ENCODE results near the gene MGST3. TPM values are rescaled to one million over a fixed set of nuclear protein-coding genes. Genes with fewer than 3 reads are reported as not detected.
"Not testable (repeated sequence)": the region's sequence is repeated elsewhere in the genome, so short reads cannot be mapped to it uniquely, and the experiment has no call there.

The MGST3 gene
- total RNA-seq, 6 experiments from 2014 or later = 74.0 to 141 (median 103) TPM

DNA sequence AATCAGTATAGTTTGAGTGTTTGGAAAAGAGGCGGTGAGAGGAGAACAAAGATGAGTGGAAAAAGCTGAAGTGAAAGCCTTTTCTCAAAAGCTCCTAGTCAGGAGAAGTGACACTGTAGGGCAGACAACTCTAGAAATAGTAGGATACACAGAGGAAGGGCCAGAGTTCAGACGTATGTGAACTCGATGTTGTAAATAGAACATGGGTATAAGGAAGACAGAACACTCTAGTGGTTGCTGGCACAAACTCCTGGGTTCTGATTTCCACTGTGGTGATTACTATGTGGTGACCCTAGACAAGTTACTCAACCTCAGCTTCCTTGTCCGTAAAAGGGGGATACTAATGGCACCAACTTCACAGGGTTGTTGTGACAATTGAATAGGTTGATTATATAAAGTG, 30.2 kb upstream of the MGST3 start:
- peaks cover 0 to 9% (median 0%) of the 10 kb centered on the region in 4 donors for H3K4me1 ChIP-seq
- H3K4me3 ChIP-seq = no peak overlapping the region
- no peak overlapping the region for H3K27ac ChIP-seq
- WGBS (ENCODE audit: insufficient coverage, low coverage, low lambda C conversion rate, missing lambda C conversion rate) = 31% methylated on average over 4 of the region's 4 CpGs
- H3K36me3 ChIP-seq = no peaks in the 10 kb centered on the region
- DNase-seq (no peak), ATAC-seq (peak in 1 of 4 donors; percentile 21)
- no peaks in the 10 kb centered on the region for H3K27me3 ChIP-seq
- no peak for TF ChIP-seq POLR2A (IDR thresholded peaks at IDR 0.05)
- TF ChIP-seq, protein P1, sequence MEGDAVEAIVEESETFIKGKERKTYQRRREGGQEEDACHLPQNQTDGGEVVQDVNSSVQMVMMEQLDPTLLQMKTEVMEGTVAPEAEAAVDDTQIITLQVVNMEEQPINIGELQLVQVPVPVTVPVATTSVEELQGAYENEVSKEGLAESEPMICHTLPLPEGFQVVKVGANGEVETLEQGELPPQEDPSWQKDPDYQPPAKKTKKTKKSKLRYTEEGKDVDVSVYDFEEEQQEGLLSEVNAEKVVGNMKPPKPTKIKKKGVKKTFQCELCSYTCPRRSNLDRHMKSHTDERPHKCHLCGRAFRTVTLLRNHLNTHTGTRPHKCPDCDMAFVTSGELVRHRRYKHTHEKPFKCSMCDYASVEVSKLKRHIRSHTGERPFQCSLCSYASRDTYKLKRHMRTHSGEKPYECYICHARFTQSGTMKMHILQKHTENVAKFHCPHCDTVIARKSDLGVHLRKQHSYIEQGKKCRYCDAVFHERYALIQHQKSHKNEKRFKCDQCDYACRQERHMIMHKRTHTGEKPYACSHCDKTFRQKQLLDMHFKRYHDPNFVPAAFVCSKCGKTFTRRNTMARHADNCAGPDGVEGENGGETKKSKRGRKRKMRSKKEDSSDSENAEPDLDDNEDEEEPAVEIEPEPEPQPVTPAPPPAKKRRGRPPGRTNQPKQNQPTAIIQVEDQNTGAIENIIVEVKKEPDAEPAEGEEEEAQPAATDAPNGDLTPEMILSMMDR (IDR thresholded peaks at IDR 0.05) = no peak
- intact Hi-C loops (cut with DNase I) = loop anchor here (5.0 to 10.0 kb wide), 2 partner anchors 314 to 317 kb away; no protein-coding TSS in a partner anchor
- no peaks in the 10 kb centered on the region for H3K9me3 ChIP-seq

DNA sequence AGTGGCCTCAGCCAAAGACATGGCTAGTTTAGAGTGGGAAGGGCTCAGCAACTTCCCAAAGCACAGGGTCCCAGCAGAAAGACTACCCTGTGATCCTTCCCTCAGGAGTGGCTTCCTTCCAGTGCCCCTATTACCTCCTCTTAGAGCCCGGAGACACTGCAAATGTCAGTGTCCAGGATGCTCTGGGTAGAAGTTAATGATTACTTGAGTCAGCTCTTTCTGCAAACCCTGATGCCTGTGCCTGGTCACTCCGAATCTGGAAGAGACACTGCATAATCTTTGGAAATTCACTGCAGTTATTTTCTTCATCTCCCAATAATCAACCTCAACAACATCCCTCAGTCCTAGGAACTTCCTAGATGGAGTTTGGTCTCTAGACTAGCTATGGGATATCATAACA, 27.2 kb upstream of the MGST3 start:
- Histone ChIP-seq H3K27ac (no peak overlapping the region), H3K4me1 (peaks cover 0 to 3% (median 0%) of the 10 kb centered on the region in 4 donors), H3K9me3 (no peaks in the 10 kb centered on the region), H3K36me3 (no peaks in the 10 kb centered on the region), H3K27me3 (no peaks in the 10 kb centered on the region), H3K4me3 (no peak overlapping the region)
- intact Hi-C loops (cut with DNase I) = loop anchor here (5.0 to 10.0 kb wide), 2 partner anchors 311 to 313 kb away; no protein-coding TSS in a partner anchor
- peak; percentile 71 to 86 (median 82) for ATAC-seq
- no peak for TF ChIP-seq POLR2A (IDR thresholded peaks at IDR 0.05)
- TF ChIP-seq, protein P1 (IDR thresholded peaks at IDR 0.05) = no peak
- DNase-seq = no peak
- 45% methylated on average over 2 of the region's 2 CpGs for WGBS (ENCODE audit: insufficient coverage, low coverage, low lambda C conversion rate, missing lambda C conversion rate)

DNA sequence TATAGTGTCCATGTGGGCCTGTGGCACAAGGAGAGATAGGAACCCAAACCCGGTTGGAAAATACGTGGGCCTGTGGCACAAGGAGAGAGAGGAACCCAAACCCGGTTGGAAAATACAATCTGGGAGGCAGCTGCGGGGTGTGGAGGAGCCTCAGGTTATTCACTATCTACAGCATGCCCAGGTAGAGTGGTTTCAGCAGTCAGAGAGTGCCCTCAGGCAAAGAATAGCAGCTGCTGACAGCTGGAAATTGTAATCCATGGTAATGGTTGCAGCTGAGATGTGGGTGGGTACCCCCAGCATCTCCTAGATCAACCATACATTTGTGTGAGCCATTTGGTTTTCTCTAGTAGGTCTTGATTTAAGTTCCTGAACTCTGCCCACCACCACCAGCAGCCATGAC, 25.8 kb upstream of the MGST3 start:
- 92% methylated on average over 3 of the region's 4 CpGs for WGBS (ENCODE audit: insufficient coverage, low coverage, low lambda C conversion rate, missing lambda C conversion rate)
- Histone ChIP-seq H3K27me3 (no peaks in the 10 kb centered on the region), H3K4me1 (no peaks in the 10 kb centered on the region), H3K36me3 (no peaks in the 10 kb centered on the region), H3K9me3 (no peaks in the 10 kb centered on the region), H3K27ac (no peak overlapping the region), H3K4me3 (no peak overlapping the region)
- no peak for TF ChIP-seq POLR2A (IDR thresholded peaks at IDR 0.05)
- TF ChIP-seq, protein P1 (IDR thresholded peaks at IDR 0.05) = no peak
- ATAC-seq (no peak), DNase-seq (no peak)
- intact Hi-C loops (cut with DNase I) = loop anchor here in 1 of 2 donors (10.0 kb wide), 1 partner anchor 310 kb away; no protein-coding TSS in a partner anchor

DNA sequence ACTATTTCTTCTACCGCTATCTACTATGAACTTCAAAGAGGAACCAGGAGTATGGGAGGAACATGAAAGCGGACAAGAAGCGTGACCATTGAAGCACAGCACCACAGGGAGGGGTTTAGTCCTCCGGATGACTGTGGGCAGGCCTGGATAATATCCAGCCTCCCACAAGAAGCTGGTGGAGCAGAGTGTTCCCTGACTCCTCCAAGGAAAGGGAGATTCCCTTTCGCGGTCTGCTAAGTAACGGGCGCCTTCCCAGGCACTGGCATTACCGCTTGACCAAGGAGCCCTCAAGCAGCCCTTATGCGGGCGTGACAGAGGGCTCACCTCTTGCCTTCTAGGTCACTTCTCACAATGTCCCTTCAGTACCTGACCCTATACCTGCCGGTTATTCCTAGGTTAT, 24.4 kb upstream of the MGST3 start:
- not testable (repeated sequence) for H3K4me1 ChIP-seq, H3K27ac ChIP-seq, H3K9me3 ChIP-seq, DNase-seq, H3K36me3 ChIP-seq, ATAC-seq, H3K27me3 ChIP-seq, H3K4me3 ChIP-seq
- WGBS (ENCODE audit: insufficient coverage, low coverage, low lambda C conversion rate, missing lambda C conversion rate) = 67% methylated on average over 4 of the region's 12 CpGs
- intact Hi-C loops (cut with DNase I) = loop anchor here in 1 of 2 donors (10.0 kb wide), 1 partner anchor 308 kb away; no protein-coding TSS in a partner anchor

DNA sequence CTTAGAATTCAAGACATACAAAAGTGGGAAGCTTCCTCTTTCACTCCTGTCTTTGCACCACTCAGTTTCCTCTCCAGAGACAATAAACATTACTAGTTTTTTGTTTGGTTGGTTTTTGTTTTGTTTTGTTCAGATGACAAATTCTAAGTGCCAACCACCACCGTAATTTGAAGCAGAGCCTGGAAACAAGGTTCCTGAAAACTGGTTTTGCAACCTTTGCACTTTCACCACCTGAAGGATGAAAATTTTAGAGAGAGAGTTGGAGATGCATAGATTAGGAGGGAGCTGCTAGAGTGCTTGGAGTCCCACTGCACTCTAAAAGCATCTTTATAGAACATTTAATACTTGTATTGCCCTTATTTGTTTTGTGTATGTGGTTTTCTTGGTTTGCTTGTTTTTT, 20.2 kb upstream of the MGST3 start:
- ATAC-seq (no peak), DNase-seq (no peak)
- Histone ChIP-seq H3K4me1 (no peaks in the 10 kb centered on the region), H3K36me3 (no peaks in the 10 kb centered on the region), H3K27ac (no peak overlapping the region), H3K9me3 (no peaks in the 10 kb centered on the region), H3K4me3 (no peak overlapping the region), H3K27me3 (no peaks in the 10 kb centered on the region)
- TF ChIP-seq POLR2A (IDR thresholded peaks at IDR 0.05) = no peak
- TF ChIP-seq, protein P1 (IDR thresholded peaks at IDR 0.05) = no peak
- intact Hi-C loops (cut with DNase I) = no loop called here
- WGBS (ENCODE audit: insufficient coverage, low coverage, low lambda C conversion rate, missing lambda C conversion rate) = 11% methylated on average over 1 of the region's 1 CpG
